Non-pigmented ciliary epithelial cell (primary cell): ENCODE data around the gene SETD1B.
"Not testable (repeated sequence)": the region's sequence is repeated elsewhere in the genome, so short reads cannot be mapped to it uniquely, and the experiment has no call there.

Source experiments
- DNase-seq: peaks from one replicate; pipeline ENCODE4 v3.0.0-alpha.2; 2010; ENCODE audit warnings: low read depth

SETD1B gene

DNA sequence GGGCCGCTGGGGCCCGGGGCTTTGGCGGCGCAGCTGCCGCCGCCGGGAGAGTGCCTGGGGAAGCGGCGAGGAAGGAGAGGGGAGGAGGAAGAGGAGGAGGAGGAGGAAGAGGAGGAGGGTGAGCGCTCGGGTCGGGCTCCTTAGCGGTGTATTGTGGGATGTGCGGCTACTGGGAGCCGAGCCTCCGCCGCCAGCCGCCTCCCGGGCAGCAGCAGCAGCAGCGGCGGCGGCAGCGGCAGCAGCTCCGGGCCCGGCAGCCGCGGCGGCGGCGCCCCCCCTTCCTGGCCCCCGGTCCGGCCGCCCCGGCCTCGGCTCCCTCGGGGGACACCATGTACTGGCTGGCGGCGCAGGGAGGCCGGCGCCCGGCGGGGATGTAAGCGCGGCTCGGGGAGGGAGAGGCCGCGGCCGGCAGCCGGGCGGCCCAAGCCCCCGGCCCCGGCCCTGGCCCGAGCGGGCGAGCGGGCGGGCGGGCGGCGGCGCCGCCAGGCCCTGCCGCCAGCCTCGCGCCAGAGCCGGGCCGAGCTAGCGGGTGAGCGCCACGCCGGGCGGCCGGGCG lies at the start of gene SETD1B:
Gene SETD1B (plus strand): TSS at position 149 of the 556 bp plus-strand sequence. CDS start 729 bp downstream, outside the sequence.
- no peak for DNase-seq

DNA sequence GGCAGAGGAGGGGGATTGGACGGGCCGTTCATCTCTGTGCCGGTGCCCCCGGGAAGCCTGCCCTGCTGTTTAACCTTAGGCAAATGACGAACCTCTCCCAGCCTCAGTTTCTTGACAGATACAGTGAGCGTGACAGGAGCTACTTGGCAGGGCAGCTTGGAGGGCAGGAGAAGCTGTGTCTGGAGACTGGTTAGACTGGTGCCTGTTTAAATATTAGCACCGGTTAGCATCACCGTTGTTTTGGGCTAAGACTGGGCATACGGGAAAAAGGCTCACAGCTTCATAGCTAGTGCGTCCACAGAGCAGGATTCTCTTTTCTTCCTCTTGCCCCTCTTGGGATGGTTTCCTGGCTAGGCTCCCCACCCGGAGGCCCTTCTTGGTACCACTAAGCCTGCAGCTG lies 49.0 kb upstream of the SETD1B start:
- DNase-seq, result no peak

DNA sequence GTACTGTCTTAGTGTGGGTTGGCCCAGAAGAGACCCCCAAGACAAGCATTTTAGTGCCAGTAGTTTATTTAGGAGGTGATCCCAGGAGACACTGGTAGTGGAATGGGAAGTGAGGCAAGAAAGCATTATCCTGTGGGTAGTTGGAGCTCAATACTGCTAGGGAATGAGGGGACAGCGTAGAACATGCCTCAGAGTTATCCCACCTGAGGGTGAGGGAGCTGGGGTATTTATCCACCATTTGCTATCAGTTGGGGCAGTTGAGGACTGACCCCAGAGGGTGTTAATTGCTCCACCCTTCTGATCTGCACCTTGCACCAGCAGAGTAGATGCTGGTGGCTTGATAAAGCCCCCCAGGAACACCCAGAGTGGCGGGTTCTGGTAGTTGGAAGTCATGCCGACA lies 48.2 kb upstream of the SETD1B start:
- DNase-seq, result no peak

DNA sequence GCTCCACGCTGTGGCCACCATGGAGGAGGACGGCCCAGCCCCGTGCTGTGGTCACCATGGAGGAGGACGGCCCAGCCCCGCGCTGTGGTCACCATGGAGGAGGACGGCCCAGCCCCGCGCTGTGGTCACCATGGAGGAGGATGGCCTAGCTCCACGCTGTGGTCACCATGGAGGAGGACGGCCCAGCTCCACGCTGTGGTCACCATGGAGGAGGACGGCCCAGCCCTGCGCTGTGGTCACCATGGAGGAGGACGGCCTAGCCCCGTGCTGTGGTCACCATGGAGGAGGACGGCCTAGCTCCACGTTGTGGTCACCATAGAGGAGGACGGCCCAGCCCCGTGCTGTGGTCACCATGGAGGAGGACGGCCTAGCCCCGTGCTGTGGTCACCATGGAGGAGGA lies 45.3 kb upstream of the SETD1B start:
- DNase-seq, result not testable (repeated sequence)

DNA sequence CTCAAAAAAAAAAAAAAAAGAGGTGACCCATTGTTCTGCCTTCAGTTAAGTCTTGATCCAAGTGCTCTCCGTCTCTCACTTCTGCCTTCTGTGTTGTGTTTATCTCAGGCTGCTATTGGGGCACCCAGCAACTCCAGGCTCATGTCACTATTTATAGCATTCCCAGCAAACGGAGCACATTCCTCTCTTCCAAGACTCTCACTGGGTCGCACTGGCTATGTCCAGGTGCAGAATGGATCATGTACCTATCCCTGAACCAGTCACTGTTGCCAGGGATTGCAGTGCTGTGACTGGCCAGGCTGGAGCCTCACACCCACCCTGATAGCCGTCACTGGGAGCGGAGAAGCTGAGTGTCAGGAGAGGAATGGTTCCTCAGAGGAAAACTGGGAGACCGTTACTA lies 41.5 kb upstream of the SETD1B start:
- no peak for DNase-seq

- no peak for DNase-seq
These were observed 39.0 kb upstream of the SETD1B start for GRCh38 chr12:121764808-121765207.

GRCh38 chr12:121765573-121765972 lies 38.2 kb upstream of the SETD1B start:
- DNase-seq, result peak; percentile 79

DNA sequence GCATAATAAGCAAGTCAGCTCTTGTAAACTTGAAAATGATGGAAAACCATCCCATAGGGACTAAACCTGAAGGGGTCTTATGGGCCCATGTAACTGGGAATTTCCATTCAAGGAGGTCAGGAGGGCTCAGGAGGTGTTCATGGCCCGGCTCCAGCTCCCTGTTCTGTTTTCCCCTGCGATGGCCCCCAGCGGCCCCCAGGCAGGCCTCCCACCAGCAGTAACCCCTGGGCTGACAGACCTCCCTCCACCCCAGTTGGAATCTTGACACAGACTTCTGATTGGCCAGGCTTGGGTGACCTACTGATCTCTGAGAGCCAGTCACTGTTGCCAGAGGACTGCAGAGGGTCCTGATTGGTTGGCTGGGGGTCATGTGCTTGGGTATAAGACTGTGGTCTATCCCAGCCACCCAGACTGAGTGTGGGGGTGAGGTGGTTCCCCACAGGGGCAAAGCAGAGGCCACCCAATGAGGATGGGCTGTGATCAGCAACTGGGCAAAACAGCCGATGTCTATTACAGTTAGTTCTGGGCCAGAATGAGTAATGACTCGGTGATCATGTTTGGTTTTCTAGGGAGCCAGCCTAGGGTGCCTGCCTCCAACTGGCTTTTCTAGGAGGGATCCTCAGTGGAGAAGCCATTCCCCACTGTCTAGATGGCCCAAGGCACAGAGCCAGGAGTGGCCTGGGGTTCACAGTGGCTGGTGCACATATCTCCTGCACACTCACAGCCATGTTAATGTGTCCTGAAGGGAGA lies 37.3 kb upstream of the SETD1B start:
- no peak for DNase-seq

DNA sequence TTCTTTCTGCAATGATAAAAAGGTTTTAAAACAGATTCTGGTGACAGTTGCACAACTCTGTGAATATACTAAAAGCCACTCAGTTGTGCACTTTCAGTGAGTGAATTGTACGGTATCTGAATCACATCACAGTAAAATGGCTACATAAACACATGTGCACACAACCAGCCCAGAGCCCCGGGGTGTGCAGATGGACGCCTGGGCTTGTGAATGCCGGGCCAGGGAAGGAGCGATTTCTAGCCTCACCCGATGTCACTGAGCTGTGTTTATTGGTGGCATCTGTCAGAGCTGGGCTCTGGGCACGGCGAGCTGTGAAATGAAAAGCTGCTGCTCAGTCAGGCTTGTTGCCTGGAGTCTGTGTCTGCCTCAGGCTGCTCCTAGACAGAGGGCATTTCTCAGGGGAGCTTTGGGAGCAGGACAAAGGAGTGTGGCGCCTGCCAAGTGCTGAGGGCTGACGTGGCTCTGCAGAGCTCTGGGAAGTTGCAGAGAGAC lies 36.2 kb upstream of the SETD1B start:
- no peak for DNase-seq

- DNase-seq, result no peak
These were observed 34.4 kb upstream of the SETD1B start for GRCh38 chr12:121769297-121769830.

DNA sequence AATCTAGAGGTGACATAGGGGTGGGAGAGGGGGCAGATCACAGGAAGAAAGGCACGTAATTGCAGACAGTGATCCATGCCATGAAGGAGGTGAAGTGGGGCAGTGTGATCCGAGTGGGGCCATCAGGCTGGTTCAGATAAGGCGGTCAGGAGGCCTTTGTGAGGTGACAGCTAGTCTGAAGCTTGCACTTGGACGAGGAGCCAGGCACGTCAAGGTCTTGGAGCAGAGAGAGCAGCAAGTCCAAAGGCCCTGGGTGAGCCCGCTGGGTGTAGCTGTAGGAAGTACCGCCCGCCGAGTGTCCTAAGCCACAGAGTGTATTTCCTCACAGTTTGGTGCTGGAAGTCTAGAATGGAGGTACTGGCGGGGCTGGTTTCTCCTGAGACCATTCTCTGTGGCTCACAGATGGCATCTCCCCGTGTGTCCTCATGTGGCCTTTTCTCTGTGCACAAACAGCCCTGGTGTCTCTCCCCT lies 33.9 kb upstream of the SETD1B start:
- no peak for DNase-seq

GRCh38 chr12:121770388-121770787 lies 33.4 kb upstream of the SETD1B start:
- DNase-seq, result no peak

GRCh38 chr12:121770813-121771625 lies 32.8 kb upstream of the SETD1B start:
- DNase-seq, result no peak

GRCh38 chr12:121773011-121773777 lies 30.6 kb upstream of the SETD1B start:
- DNase-seq, result no peak

- DNase-seq, result no peak
These were observed 28.8 kb upstream of the SETD1B start for GRCh38 chr12:121774968-121775474.

GRCh38 chr12:121775501-121775900 lies 28.3 kb upstream of the SETD1B start:
- no peak for DNase-seq

- no peak for DNase-seq
These were observed 27.4 kb upstream of the SETD1B start for GRCh38 chr12:121776190-121777098.

- no peak for DNase-seq
These were observed 25.0 kb upstream of the SETD1B start for GRCh38 chr12:121778567-121779421.

- DNase-seq, result no peak
These were observed 24.4 kb upstream of the SETD1B start for GRCh38 chr12:121779422-121779895.
